ENCODE results near the gene TMEM44. TPM values are rescaled to one million over a fixed set of nuclear protein-coding genes. Genes with fewer than 3 reads are reported as not detected.
"Not testable (repeated sequence)": the region's sequence is repeated elsewhere in the genome, so short reads cannot be mapped to it uniquely, and the experiment has no call there.

Gene TMEM44
- total RNA-seq, 1 donor from 2014 or later: 76.5 TPM

- no peak for DNase-seq (ENCODE audit: extremely low read depth, low read depth, low spot score)
Observed at GRCh38 chr3:194559530-194559929, 73.7 kb downstream of the TMEM44 start.

- DNase-seq (ENCODE audit: extremely low read depth, low read depth, low spot score): no peak
Observed at GRCh38 chr3:194556086-194557056, 76.8 kb downstream of the TMEM44 start.

DNA sequence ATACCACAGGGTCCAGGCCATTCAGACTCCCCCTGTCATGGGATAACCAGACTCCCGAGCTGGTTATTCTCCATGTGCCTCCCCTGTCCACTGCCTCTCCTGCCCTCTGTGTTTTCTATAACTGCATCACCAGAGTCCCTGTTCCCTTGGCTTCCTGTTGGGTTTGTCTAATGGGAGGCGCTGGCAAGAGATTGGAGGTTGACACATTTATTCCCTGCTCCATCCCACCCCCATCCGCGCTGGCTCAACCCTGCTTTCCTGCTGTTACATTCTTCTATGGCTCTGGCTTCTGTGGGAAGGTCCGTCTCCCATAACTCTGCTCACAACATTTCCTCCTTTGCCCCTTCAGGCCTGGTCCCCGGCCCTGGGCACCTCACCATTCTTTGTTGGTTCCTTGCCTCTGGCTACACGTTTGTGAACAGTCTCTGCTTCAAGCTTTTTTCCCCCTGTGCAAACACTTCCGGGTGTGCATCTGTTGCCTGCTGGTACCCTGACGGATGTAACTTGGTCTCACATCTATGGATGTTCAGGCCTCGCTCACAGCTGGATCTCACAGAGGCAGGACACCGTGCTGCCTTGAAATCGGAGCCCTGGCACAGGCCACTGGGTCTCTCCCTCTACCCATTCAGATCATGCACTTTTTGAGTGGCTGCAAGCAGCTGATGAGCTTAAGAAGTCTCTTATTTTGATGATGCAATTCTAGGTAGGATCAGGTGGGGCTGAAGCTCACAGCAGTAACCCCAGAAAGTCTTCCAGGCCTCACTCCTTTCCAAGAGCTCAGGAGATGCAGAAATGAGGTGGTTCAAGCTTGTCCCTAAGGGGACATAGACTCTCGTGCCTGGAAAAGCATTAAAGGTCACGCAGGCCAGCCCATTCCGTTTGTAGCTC lies 77.8 kb downstream of the TMEM44 start:
- DNase-seq (ENCODE audit: extremely low read depth, low read depth, low spot score): no peak

GRCh38 chr3:194554473-194555123 lies 78.6 kb downstream of the TMEM44 start:
- DNase-seq (ENCODE audit: extremely low read depth, low read depth, low spot score): no peak

DNA sequence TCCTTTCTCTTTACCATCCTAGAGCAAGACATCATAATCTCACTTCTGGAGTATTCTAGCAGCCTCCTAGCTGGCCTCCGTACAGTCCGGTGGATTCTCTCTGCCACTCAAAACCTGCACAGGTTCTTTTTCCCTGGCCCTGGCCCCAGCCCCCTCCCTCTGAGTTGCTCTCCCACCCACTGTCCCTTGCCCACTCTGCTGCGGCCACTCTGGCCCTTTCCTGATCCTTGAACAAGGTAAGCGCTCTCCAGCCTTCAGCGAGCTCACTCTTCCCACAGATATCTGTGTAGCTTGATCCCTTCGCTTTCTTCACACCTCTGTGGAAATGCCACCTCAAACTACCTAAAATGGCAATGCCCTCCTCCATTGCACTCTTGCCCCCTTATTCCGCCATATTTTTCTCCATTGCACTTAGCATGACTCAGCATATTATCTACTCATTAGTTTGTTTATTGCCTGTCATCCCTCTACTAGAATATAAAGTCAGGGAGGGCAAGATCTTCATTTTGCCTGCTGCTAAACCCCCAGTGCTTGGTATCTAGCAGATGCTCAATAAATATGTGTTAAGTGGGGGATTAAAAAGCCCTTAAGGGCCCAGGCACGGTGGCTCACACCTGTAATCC lies 80.8 kb downstream of the TMEM44 start:
- DNase-seq (ENCODE audit: extremely low read depth, low read depth, low spot score): no peak

GRCh38 chr3:194549853-194550252 lies 83.4 kb downstream of the TMEM44 start:
- no peak for DNase-seq (ENCODE audit: extremely low read depth, low read depth, low spot score)

DNA sequence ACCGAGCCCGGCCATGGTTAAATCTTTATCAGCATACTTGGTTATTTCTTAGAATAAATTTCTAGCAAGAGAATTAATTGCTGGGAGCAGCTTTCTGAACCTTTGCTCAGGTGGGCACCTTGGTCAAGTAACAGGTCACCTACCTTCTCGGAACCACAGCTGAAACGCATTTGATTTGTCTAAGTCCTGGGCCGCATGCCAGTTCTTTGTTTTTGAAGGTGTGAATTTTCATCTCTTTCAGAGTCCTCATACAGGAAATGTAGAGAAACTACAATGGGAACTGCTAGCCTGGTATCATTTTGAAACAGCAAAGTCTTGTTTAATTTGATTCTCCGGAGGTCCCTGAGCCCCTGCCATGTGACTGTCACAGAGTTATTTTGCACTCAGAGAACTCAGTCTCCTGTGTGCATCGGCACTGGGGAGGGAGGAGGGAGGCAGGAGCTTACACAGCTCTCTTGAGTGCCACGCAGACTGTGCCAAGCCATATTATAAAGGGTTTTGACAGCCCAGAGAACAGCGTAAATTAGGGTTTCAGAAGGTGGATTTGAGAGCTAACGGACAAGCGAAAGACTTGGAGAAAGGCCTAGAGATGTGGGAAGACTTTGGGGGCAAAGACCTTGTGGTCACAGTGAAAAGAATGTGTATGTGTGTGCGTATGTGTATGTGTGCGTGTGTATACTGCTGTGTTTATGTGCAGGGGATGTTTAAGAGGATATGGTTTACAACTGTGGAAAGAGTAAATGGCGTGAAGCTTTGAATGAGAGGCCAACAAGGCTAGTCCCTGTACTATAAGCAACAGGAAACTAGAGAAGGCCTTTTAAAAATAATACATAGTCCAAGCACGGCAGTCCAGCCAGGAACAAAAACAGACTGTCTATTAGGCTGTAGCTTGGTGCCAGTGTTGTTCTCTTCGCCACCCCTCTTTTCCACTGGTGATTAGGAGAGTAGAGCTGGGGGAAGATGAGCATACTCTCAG lies 84.6 kb downstream of the TMEM44 start:
- DNase-seq (ENCODE audit: extremely low read depth, low read depth, low spot score): no peak

- DNase-seq (ENCODE audit: extremely low read depth, low read depth, low spot score): no peak
Observed at GRCh38 chr3:194547042-194547441, 86.2 kb downstream of the TMEM44 start.

DNA sequence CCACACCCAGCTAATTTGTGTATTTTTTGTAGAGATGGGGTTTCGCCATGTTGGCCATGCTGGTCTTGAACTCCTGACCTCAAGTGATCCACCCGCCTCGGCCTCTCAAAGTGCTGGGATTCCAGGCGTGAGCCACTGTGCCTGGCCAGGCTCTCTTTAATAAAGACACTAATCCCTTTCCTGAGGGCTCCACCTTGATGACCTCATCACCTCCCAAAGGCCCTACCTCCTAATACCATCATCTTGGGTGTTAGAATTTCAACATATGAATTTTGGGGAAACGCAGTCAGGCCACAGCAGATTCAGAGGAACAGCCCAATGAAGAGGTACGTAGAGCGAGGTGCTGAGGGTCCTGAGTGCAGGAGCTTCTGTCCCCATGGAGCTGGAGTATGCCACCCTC lies 87.7 kb downstream of the TMEM44 start:
- DNase-seq (ENCODE audit: extremely low read depth, low read depth, low spot score): not testable (repeated sequence)

- DNase-seq (ENCODE audit: extremely low read depth, low read depth, low spot score): no peak
Observed at GRCh38 chr3:194543550-194543949, 89.7 kb downstream of the TMEM44 start.

DNA sequence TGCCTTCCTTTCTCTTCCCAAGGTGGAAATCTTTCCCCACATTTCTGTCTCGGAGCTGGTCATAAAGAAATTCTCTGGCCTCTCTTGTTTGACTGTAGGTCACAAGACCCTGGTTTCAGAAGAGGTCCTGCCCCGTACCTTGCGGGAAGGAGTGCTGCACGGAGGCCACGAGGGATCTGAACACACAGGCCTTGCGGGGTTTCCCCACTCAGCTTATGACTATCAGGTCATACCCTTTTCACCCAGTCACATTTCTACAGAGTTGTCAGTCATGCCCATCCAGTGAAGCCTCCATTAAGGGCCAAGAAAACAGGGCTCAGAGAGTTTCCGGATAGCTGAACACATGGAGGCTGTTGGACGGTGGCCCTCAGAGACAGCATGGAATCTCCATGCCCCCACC lies 91.7 kb downstream of the TMEM44 start:
- DNase-seq (ENCODE audit: extremely low read depth, low read depth, low spot score): no peak

GRCh38 chr3:194540274-194540905 lies 92.8 kb downstream of the TMEM44 start:
- DNase-seq (ENCODE audit: extremely low read depth, low read depth, low spot score): no peak

DNA sequence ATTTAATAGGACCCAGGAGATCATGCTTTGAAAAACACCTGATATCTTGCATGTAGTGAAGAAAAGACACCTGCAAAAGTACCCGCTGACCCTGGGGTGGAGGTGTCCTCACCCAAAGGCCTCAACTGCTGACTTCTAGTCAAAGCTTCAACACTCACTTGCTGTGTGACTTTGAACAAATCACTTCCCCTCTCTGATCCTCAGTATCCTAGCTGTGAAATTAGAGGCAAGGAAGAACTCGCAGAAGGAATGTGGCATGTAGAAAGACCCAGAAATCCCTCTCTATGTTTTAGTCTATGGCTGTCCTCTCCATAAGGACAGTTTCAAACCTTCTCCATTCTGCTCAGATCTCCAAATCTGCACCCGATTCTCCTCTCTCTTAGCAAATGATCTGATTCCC lies 93.7 kb downstream of the TMEM44 start:
- DNase-seq (ENCODE audit: extremely low read depth, low read depth, low spot score): no peak

GRCh38 chr3:194537732-194538247 lies 95.4 kb downstream of the TMEM44 start:
- DNase-seq (ENCODE audit: extremely low read depth, low read depth, low spot score): no peak

Other genes starting within 250 kb of the TMEM44 start
- gene GP5, start 234.2 kb downstream of the TMEM44 start, total RNA-seq: 0.29 TPM in 1 of 2 replicates, not detected in the other
- 75.0 and 98.2 TPM in 2 replicates for gene ATP13A3, start 146.4 kb downstream of the TMEM44 start, total RNA-seq
- gene LSG1, start 38.8 kb upstream of the TMEM44 start, total RNA-seq: 25.8 and 28.2 TPM in 2 replicates
- 505 and 617 TPM in 2 replicates for gene FAM43A, start 52.5 kb upstream of the TMEM44 start, total RNA-seq